Astrocyte (in vitro differentiated cells and primary cell): ENCODE results near the gene NCOA3.

Experiments used
- EZH2 ChIP-seq: IDR thresholded peaks from 2 replicates; pipeline ENCODE4 v1.6.1; 2012; ENCODE audit warnings: mild to moderate bottlenecking, low read length, inconsistent platforms; ENCODE audit not compliant: insufficient read depth
- TF ChIP-seq, protein P1 (sequence below): IDR thresholded peaks from 2 replicates; pipeline ENCODE4 v1.5.1; 2011; ENCODE audit warnings: low read depth, mild to moderate bottlenecking, inconsistent platforms, low read length, moderate library complexity; ENCODE audit not compliant: insufficient read depth

DNA sequence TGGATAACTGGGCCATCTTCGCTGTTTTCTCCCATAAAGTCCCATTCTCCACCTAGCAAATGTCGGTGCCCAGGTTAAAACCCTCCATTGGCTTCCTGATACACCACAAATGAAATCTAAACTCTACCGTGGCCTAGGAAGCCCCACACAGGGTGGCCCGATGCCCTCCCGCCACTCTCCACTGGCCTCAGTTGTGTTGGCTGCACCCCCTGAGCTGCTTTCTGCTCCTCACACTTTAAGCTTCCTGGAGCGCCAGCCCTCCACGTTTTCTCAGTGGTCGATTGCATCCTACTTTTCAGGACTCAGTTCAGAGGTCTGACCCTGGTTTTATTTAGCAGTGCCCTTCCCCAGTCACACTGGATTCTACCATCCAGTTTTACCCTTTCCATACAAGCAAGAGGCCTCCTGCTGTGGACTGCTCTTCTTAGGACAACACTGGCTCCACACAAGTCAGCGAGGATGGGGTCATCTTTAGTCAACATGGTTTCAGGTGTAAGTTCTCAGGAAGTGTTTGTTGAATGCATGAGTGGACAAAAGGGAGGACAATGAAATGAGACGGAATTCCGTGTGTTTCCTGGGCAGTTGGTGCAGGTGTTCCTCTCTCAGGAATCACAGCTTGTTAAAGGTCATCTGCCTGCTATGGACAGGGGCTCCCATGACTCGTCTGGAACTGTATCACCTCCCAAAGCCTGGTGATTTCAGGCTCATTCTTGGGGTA, 159.5 kb downstream of the NCOA3 start:
- TF ChIP-seq, protein P1, sequence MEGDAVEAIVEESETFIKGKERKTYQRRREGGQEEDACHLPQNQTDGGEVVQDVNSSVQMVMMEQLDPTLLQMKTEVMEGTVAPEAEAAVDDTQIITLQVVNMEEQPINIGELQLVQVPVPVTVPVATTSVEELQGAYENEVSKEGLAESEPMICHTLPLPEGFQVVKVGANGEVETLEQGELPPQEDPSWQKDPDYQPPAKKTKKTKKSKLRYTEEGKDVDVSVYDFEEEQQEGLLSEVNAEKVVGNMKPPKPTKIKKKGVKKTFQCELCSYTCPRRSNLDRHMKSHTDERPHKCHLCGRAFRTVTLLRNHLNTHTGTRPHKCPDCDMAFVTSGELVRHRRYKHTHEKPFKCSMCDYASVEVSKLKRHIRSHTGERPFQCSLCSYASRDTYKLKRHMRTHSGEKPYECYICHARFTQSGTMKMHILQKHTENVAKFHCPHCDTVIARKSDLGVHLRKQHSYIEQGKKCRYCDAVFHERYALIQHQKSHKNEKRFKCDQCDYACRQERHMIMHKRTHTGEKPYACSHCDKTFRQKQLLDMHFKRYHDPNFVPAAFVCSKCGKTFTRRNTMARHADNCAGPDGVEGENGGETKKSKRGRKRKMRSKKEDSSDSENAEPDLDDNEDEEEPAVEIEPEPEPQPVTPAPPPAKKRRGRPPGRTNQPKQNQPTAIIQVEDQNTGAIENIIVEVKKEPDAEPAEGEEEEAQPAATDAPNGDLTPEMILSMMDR, result no peak
- TF ChIP-seq EZH2, result no peak
